IPS-20b (cell line): ENCODE data around the gene RBM20.

Source experiments
- H3K27ac ChIP-seq: one replicate; pipeline ENCODE4 v1.5.1; 2013; ENCODE audit warnings: low read length
- H3K27me3 ChIP-seq: 2 replicates; pipeline ENCODE4 v1.6.1; 2013; ENCODE audit warnings: mild to moderate bottlenecking, low read length, inconsistent platforms; ENCODE audit not compliant: insufficient read depth
- H3K36me3 ChIP-seq: 2 replicates; pipeline ENCODE4 v1.6.1; 2013; ENCODE audit warnings: low read depth, mild to moderate bottlenecking, inconsistent platforms, low read length, moderate library complexity; ENCODE audit not compliant: insufficient read depth
- H3K4me1 ChIP-seq: 2 replicates; pipeline ENCODE4 v1.6.1; 2013; ENCODE audit warnings: mild to moderate bottlenecking, control low read depth, inconsistent platforms, low read length, moderate library complexity; ENCODE audit not compliant: insufficient read depth
- H3K4me3 ChIP-seq: 2 replicates; pipeline ENCODE4 v1.5.1; 2013; ENCODE audit warnings: mild to moderate bottlenecking, low read length, inconsistent platforms
- H3K9ac ChIP-seq: 2 replicates; pipeline ENCODE4 v1.6.1; 2013; ENCODE audit warnings: low read depth, mild to moderate bottlenecking, inconsistent platforms, low read length, moderate library complexity
- H3K9me3 ChIP-seq: 2 replicates; pipeline ENCODE4 v1.6.1; 2013; ENCODE audit warnings: mild to moderate bottlenecking, low read depth, low read length, inconsistent platforms; ENCODE audit not compliant: insufficient read depth

Gene RBM20

GRCh38 chr10:110851020-110851612 lies 207.0 kb downstream of the RBM20 start:
- Histone ChIP-seq H3K27me3 (no peaks in the 10 kb centered on the region), H3K36me3 (no peaks in the 10 kb centered on the region), H3K4me3 (no peak overlapping the region), H3K4me1 (no peaks in the 10 kb centered on the region), H3K27ac (no peak overlapping the region), H3K9ac (no peak overlapping the region), H3K9me3 (no peaks in the 10 kb centered on the region)

- Histone ChIP-seq H3K27me3 (no peaks in the 10 kb centered on the region), H3K27ac (no peak overlapping the region)
Observed at GRCh38 chr10:110852255-110852896, 208.2 kb downstream of the RBM20 start.

GRCh38 chr10:110852947-110853346 lies 208.8 kb downstream of the RBM20 start:
- Histone ChIP-seq H3K9me3 (no peaks in the 10 kb centered on the region), H3K4me3 (no peak overlapping the region), H3K9ac (no peak overlapping the region), H3K4me1 (no peaks in the 10 kb centered on the region), H3K36me3 (no peaks in the 10 kb centered on the region), H3K27me3 (no peaks in the 10 kb centered on the region), H3K27ac (no peak overlapping the region)

More at GRCh38 chr10:110852255-110852896, 208.2 kb downstream of the RBM20 start:
- no peak overlapping the region for H3K4me3 ChIP-seq
- no peaks in the 10 kb centered on the region for H3K4me1 ChIP-seq
- H3K36me3 ChIP-seq, result no peaks in the 10 kb centered on the region
- H3K9ac ChIP-seq, result no peak overlapping the region
- no peaks in the 10 kb centered on the region for H3K9me3 ChIP-seq

GRCh38 chr10:110853921-110854605 lies 209.9 kb downstream of the RBM20 start:
- no peaks in the 10 kb centered on the region for H3K9me3 ChIP-seq
- H3K9ac ChIP-seq, result no peak overlapping the region
- H3K4me3 ChIP-seq, result no peak overlapping the region
- no peaks in the 10 kb centered on the region for H3K27me3 ChIP-seq
- H3K4me1 ChIP-seq, result no peaks in the 10 kb centered on the region
- H3K27ac ChIP-seq, result no peak overlapping the region
- no peaks in the 10 kb centered on the region for H3K36me3 ChIP-seq

- no peak overlapping the region for H3K4me3 ChIP-seq
- no peak overlapping the region for H3K9ac ChIP-seq
- no peaks in the 10 kb centered on the region for H3K27me3 ChIP-seq
- no peak overlapping the region for H3K27ac ChIP-seq
- no peaks in the 10 kb centered on the region for H3K4me1 ChIP-seq
- no peaks in the 10 kb centered on the region for H3K9me3 ChIP-seq
- no peaks in the 10 kb centered on the region for H3K36me3 ChIP-seq
Observed at GRCh38 chr10:110857265-110858171, 213.4 kb downstream of the RBM20 start.

GRCh38 chr10:110858297-110858934 lies 214.3 kb downstream of the RBM20 start:
- no peak overlapping the region for H3K4me3 ChIP-seq

GRCh38 chr10:110859206-110859972 lies 215.3 kb downstream of the RBM20 start:
- Histone ChIP-seq H3K4me1 (no peaks in the 10 kb centered on the region), H3K27ac (no peak overlapping the region), H3K4me3 (no peak overlapping the region), H3K36me3 (no peaks in the 10 kb centered on the region), H3K9me3 (no peaks in the 10 kb centered on the region), H3K9ac (no peak overlapping the region), H3K27me3 (no peaks in the 10 kb centered on the region)

More at GRCh38 chr10:110858297-110858934, 214.3 kb downstream of the RBM20 start:
- Histone ChIP-seq H3K9ac (no peak overlapping the region), H3K27me3 (no peaks in the 10 kb centered on the region), H3K36me3 (no peaks in the 10 kb centered on the region), H3K4me1 (no peaks in the 10 kb centered on the region), H3K27ac (no peak overlapping the region), H3K9me3 (no peaks in the 10 kb centered on the region)

- Histone ChIP-seq H3K4me3 (no peak overlapping the region), H3K36me3 (no peaks in the 10 kb centered on the region), H3K9ac (no peak overlapping the region), H3K27ac (no peak overlapping the region), H3K27me3 (no peaks in the 10 kb centered on the region), H3K4me1 (no peaks in the 10 kb centered on the region), H3K9me3 (no peaks in the 10 kb centered on the region)
Observed at GRCh38 chr10:110859973-110860376, 215.8 kb downstream of the RBM20 start.

- Histone ChIP-seq H3K9me3 (no peaks in the 10 kb centered on the region), H3K4me1 (no peaks in the 10 kb centered on the region), H3K9ac (no peak overlapping the region), H3K4me3 (no peak overlapping the region), H3K27ac (no peak overlapping the region), H3K36me3 (no peaks in the 10 kb centered on the region), H3K27me3 (no peaks in the 10 kb centered on the region)
Observed at GRCh38 chr10:110860576-110861241, 216.6 kb downstream of the RBM20 start.

GRCh38 chr10:110861476-110861875 lies 217.3 kb downstream of the RBM20 start:
- H3K9ac ChIP-seq, result no peak overlapping the region
- no peaks in the 10 kb centered on the region for H3K9me3 ChIP-seq
- no peak overlapping the region for H3K27ac ChIP-seq
- H3K27me3 ChIP-seq, result no peaks in the 10 kb centered on the region
- no peak overlapping the region for H3K4me3 ChIP-seq
- no peaks in the 10 kb centered on the region for H3K36me3 ChIP-seq
- H3K4me1 ChIP-seq, result no peaks in the 10 kb centered on the region
